Mesendoderm (in vitro differentiated cells): ENCODE data around the gene DAG1.
A peak's percentile ranks its signal among the peaks of the same experiment; 100 is the strongest.

ENCODE experiments used
- DNase-seq: peaks from one replicate; pipeline ENCODE4 v3.0.0; 2013
- H2AK5ac ChIP-seq: 2 replicates; pipeline ENCODE4 v1.6.1; 2013; ENCODE audit warnings: low read length, inconsistent platforms
- H2BK120ac ChIP-seq: 2 replicates; pipeline ENCODE4 v1.6.1; 2013; ENCODE audit warnings: low read depth, mild to moderate bottlenecking, low read length, moderate library complexity, mixed read lengths
- H2BK15ac ChIP-seq: replicated peaks from 2 replicates; pipeline ENCODE4 v1.6.1; 2013; ENCODE audit warnings: low read depth, mild to moderate bottlenecking, moderate library complexity
- H2BK5ac ChIP-seq: 2 replicates; pipeline ENCODE4 v1.6.1; 2013; ENCODE audit warnings: low read length, inconsistent platforms
- H3K18ac ChIP-seq: 2 replicates; pipeline ENCODE4 v1.6.1; 2013; ENCODE audit warnings: mild to moderate bottlenecking, low read length, mixed read lengths
- H3K23ac ChIP-seq: one replicate; pipeline ENCODE4 v1.6.1; 2013; ENCODE audit warnings: low read length
- H3K27ac ChIP-seq: 2 replicates; pipeline ENCODE4 v1.5.1; 2013; ENCODE audit warnings: low read depth, mild to moderate bottlenecking, inconsistent platforms, low read length, moderate library complexity
- H3K27me3 ChIP-seq: 2 replicates; pipeline ENCODE4 v1.6.1; 2013; ENCODE audit warnings: low read length, control low read depth, mild to moderate bottlenecking, inconsistent platforms; ENCODE audit not compliant: insufficient read depth, poor library complexity
- H3K36me3 ChIP-seq: 2 replicates; pipeline ENCODE4 v1.6.1; 2013; ENCODE audit warnings: low read length, inconsistent platforms; ENCODE audit not compliant: control insufficient read depth, insufficient read depth
- H3K4ac ChIP-seq: one replicate; pipeline ENCODE4 v1.6.1; 2013; ENCODE audit warnings: low read depth, mild to moderate bottlenecking, low read length, moderate library complexity
- H3K4me1 ChIP-seq: 2 replicates; pipeline ENCODE4 v1.6.1; 2013; ENCODE audit warnings: low read depth, low read length, inconsistent platforms; ENCODE audit not compliant: control insufficient read depth
- H3K4me2 ChIP-seq: 2 replicates; pipeline ENCODE4 v1.6.1; 2013; ENCODE audit warnings: low read length
- H3K4me3 ChIP-seq: 2 replicates; pipeline ENCODE4 v1.5.1; 2013; ENCODE audit warnings: mild to moderate bottlenecking, low read length
- H3K56ac ChIP-seq: one replicate; pipeline ENCODE4 v1.6.1; 2013; ENCODE audit warnings: low read length
- H3K79me1 ChIP-seq: 2 replicates; pipeline ENCODE4 v1.6.1; 2013; ENCODE audit warnings: low read length, inconsistent platforms
- H3K79me2 ChIP-seq: 2 replicates; pipeline ENCODE4 v1.6.1; 2013; ENCODE audit warnings: mild to moderate bottlenecking, low read length; ENCODE audit not compliant: control insufficient read depth, insufficient read depth
- H3K9ac ChIP-seq: 2 replicates; pipeline ENCODE4 v1.6.1; 2013; ENCODE audit warnings: low read length, inconsistent platforms
- H4K5ac ChIP-seq: one replicate; pipeline ENCODE4 v1.6.1; 2013; ENCODE audit warnings: low read length
- H4K8ac ChIP-seq: one replicate; pipeline ENCODE4 v1.6.1; 2013; ENCODE audit warnings: low read depth, mild to moderate bottlenecking, control low read depth, low read length, moderate library complexity
- whole genome bisulfite sequencing: extraction: QIAGEN DNeasy Blood & Tissue Kit; methylation state at CpG from one replicate; pipeline ENCODE4 v1.1.7; 2013; ENCODE audit warnings: low lambda C conversion rate, missing lambda C conversion rate; ENCODE audit not compliant: insufficient coverage; ENCODE audit errors: extremely low coverage; 5-methylcytosine and 5-hydroxymethylcytosine counted together

DAG1 gene

GRCh38 chr3:49465270-49466034, 4.6 kb upstream of the DAG1 start:
- no peak overlapping the region for H2BK5ac ChIP-seq
- DNase-seq = peak; percentile 70
- no peaks in the 10 kb centered on the region for H3K36me3 ChIP-seq
- H2BK15ac ChIP-seq = no peak overlapping the region
- H3K23ac ChIP-seq = no peak overlapping the region
- H3K4ac ChIP-seq = peak overlapping the region; percentile 8
- no peak overlapping the region for H4K8ac ChIP-seq
- H3K4me3 ChIP-seq = no peak overlapping the region
- H3K56ac ChIP-seq = peak overlapping the region; percentile 61
- H3K27ac ChIP-seq = peak overlapping the region; percentile 29
- no peak overlapping the region for H3K18ac ChIP-seq
- H3K79me2 ChIP-seq = no peaks in the 10 kb centered on the region
- no peak overlapping the region for H4K5ac ChIP-seq
- H3K4me2 ChIP-seq = no peak overlapping the region
- no CpG with 5 or more reads among the region's 18 CpGs for WGBS
- H3K27me3 ChIP-seq = no peaks in the 10 kb centered on the region
- no peaks in the 10 kb centered on the region for H3K79me1 ChIP-seq
- H3K9ac ChIP-seq = no peak overlapping the region
- no peak overlapping the region for H2BK120ac ChIP-seq
- peaks cover 20% of the 10 kb centered on the region for H3K4me1 ChIP-seq
- H2AK5ac ChIP-seq = no peak overlapping the region

GRCh38 chr3:49466085-49466484, 4.0 kb upstream of the DAG1 start:
- Histone ChIP-seq H4K5ac (no peak overlapping the region), H2BK120ac (no peak overlapping the region), H3K27me3 (no peaks in the 10 kb centered on the region), H3K4ac (peak overlapping the region; percentile 8), H3K18ac (no peak overlapping the region), H4K8ac (no peak overlapping the region), H2AK5ac (no peak overlapping the region), H3K4me1 (peaks cover 15% of the 10 kb centered on the region), H3K56ac (peak overlapping the region; percentile 61), H3K36me3 (no peaks in the 10 kb centered on the region), H2BK15ac (peak overlapping the region; percentile 21), H3K27ac (peak overlapping the region; percentile 2), H3K79me1 (no peaks in the 10 kb centered on the region), H3K9ac (no peak overlapping the region), H3K4me3 (no peak overlapping the region), H3K79me2 (peaks cover 3% of the 10 kb centered on the region), H2BK5ac (no peak overlapping the region), H3K23ac (no peak overlapping the region), H3K4me2 (no peak overlapping the region)
- DNase-seq = peak; percentile 16
- WGBS = no CpG with 5 or more reads among the region's 2 CpGs

DNA sequence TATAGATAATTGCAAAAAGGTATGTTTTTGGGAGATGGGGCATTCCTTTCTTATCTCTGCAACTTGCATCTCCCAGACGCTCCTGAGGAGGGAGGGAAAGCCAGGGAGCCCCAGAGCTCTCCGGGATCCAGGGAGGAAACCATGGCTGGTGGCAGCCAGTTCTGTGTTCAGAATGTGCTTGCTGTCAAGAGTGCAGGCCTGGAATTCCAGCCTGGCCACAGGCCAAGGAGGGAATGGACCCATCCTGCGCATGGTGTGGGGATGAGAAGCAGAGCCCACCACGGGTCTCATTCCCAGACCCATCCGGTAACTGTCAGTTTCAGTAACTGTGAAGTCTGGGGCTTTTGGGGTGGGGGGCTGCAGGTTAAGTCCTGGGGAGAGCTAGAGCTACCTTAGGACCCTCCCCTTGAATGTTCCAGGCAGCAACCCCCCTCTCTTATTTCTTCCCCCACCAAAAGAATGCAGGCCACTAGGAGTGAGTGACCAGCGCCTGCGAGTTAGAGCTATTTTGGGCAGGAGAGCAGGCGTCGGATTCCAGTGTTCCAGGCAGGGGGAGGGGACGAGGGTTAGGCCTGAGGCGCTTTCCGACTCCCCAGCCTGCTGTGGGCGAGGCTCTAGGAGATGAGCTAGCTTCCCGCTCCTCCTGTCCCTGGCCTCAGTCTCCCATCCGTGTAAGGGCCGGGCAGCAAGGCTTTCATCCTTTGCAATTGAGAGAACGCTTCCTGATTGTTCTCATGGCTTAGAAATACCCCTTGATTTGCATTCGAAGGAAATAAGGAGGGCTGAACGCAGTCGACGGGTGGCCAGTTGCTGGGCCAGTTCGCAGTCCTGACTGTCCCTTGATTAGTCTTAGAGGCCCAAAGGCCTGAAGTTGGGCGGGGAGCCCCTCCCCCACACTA, 781 bp upstream of the DAG1 start:
- Histone ChIP-seq H3K79me1 (peaks cover 3% of the 10 kb centered on the region), H3K27me3 (no peaks in the 10 kb centered on the region), H3K4me2 (peak overlapping the region; percentile 58), H3K79me2 (peaks cover 29% of the 10 kb centered on the region), H3K56ac (peak overlapping the region; percentile 81), H3K27ac (peak overlapping the region; percentile 85), H3K23ac (peak overlapping the region; percentile 60), H2BK15ac (no peak overlapping the region), H4K8ac (no peak overlapping the region), H3K9ac (peak overlapping the region; percentile 70), H3K4me3 (peak overlapping the region; percentile 20), H2AK5ac (peak overlapping the region; percentile 98), H3K4ac (peak overlapping the region; percentile 90), H3K18ac (peak overlapping the region; percentile 60), H2BK5ac (peak overlapping the region; percentile 98), H2BK120ac (peak overlapping the region; percentile 48), H4K5ac (peak overlapping the region; percentile 2), H3K36me3 (no peaks in the 10 kb centered on the region), H3K4me1 (peaks cover 11% of the 10 kb centered on the region)
- peak; percentile 96 for DNase-seq
- WGBS = no CpG with 5 or more reads among the region's 23 CpGs

DNA sequence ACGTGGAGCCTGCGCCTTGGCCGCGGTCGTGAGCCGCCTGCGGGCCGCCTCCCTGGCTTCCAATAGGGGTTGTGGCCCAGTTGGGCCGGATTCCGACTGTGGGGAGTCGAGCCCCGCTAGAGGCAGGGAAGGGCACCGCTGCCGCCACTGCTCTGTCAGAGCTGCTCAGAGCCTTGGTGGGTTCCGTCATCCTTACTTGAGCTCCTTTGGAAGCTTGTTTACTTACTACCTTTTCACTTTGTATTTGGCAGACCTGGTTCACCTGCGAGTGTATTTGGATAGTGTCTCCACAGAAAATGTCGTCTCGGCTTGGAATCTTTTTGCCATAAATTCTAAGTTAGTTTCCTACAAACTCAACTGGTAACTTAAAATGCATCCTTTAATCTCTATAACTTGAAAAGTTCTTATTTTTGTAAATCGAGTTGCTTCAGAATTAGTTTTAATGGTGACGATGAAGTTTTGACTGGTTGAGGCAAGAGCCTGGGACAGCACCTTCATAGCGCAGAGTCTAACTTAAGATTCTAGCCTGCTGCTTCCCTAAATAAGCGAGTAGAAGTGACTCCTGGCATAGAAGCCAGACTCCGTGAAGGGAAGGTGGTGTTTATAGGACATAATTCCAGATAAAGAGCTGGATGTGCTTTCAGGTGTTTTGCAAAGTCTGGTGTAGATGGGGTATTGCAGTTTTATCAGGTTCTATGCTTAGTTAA, 800 bp downstream of the DAG1 start:
- Histone ChIP-seq H3K56ac (peak overlapping the region; percentile 93), H3K18ac (peak overlapping the region; percentile 86), H2AK5ac (no peak overlapping the region), H3K23ac (no peak overlapping the region), H3K36me3 (no peaks in the 10 kb centered on the region), H3K79me1 (peaks cover 3% of the 10 kb centered on the region), H3K4me2 (peak overlapping the region; percentile 5), H4K5ac (no peak overlapping the region), H4K8ac (no peak overlapping the region), H3K27ac (peak overlapping the region; percentile 98), H3K4me3 (peak overlapping the region; percentile 61), H3K79me2 (peaks cover 33% of the 10 kb centered on the region), H3K4ac (no peak overlapping the region), H2BK5ac (no peak overlapping the region), H3K4me1 (peaks cover 11% of the 10 kb centered on the region), H3K9ac (peak overlapping the region; percentile 89), H3K27me3 (no peaks in the 10 kb centered on the region), H2BK15ac (no peak overlapping the region), H2BK120ac (no peak overlapping the region)
- no CpG with 5 or more reads among the region's 23 CpGs for WGBS
- peak; percentile 8 for DNase-seq

- Histone ChIP-seq H3K79me1 (peaks cover 3% of the 10 kb centered on the region), H2BK120ac (no peak overlapping the region), H3K4me3 (no peak overlapping the region), H3K4ac (no peak overlapping the region), H3K79me2 (peaks cover 40% of the 10 kb centered on the region), H3K27ac (no peak overlapping the region), H3K18ac (no peak overlapping the region), H4K8ac (no peak overlapping the region), H3K36me3 (no peaks in the 10 kb centered on the region), H2BK15ac (no peak overlapping the region), H3K9ac (peak overlapping the region; percentile 29), H3K4me1 (peaks cover 11% of the 10 kb centered on the region), H2BK5ac (no peak overlapping the region), H2AK5ac (no peak overlapping the region), H4K5ac (no peak overlapping the region), H3K23ac (no peak overlapping the region), H3K56ac (peak overlapping the region; percentile 58), H3K27me3 (no peaks in the 10 kb centered on the region), H3K4me2 (peak overlapping the region; percentile 2)
- no CpG with 5 or more reads among the region's 6 CpGs for WGBS
- peak; percentile 52 for DNase-seq
Observed at GRCh38 chr3:49471856-49472495, 1.9 kb downstream of the DAG1 start.
